GM21447 (cell line): ENCODE measurements around the gene TMEM116.
A peak's percentile ranks its signal among the peaks of the same experiment; 100 is the strongest.
"Not testable (repeated sequence)": the region's sequence is repeated elsewhere in the genome, so short reads cannot be mapped to it uniquely, and the experiment has no call there.

Source experiments
- ATAC-seq: cut with Tn5 transposase; IDR thresholded peaks from one replicate; pipeline ENCODE4 v1.9.1; 2021; ENCODE audit not compliant: unreplicated experiment

TMEM116 gene

DNA sequence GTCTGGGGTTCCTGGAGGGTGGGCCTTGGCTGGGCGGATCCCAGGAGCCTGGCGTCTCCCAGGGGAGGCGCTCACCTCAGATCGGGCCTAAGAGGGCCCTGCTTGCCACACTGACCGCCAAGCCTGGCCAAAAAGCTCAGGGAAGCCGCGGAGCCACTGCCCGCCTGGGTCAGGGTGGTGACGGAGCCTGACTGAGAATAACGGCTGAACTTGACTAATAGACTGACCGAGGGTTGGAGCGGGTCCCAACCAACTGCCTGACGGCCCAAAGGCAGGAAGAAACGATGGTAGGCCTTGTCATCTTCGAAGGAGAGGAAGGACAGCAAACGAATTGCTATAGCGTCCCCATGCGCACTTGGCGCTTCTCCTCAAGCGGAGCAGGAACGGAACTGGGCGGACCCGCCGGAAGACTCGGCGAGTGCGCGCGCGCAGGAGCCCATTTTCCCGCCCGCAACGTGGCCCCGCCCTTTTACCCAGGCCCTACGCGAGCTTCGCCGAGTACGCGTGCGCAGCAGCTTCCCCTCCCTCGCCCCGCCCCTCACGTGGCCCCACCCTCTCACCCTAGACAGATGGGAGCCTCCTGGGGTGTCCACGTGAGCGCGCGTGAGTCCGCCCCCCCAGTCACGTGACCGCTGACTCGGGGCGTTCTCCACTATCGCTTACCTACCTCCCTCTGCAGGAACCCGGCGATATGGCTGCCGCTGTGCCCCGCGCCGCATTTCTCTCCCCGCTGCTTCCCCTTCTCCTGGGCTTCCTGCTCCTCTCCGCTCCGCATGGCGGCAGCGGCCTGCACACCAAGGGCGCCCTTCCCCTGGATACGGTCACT is at the start of gene TMEM116, which contains the start of gene ERP29:
TMEM116 (minus strand) TSS at position 391 of the 826 bp plus-strand sequence. CDS start 7,895 bp downstream, outside the sequence.
ERP29 (plus strand) TSS at position 652 of the 826 bp plus-strand sequence; CDS start at position 692, 40 bp downstream.
- peak; percentile 58 for ATAC-seq

DNA sequence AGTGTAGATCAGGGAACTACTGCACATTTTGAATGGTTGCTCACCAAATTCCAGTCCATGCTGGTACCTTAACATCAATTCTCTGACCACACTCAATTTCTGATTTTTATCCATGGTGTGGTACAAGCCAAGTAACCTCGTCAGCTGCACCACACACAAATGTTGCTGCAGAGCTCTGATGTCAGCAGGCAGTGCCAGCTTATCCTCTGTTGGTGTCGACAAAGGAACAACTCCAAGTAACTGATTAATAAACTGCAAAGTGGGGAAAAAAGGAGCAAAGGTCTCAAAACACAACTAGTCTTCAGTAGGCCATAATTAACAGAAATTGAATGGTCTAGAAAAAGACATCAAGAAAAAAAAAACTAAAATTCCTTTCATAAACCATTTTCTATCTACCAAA is 48.2 kb upstream of the TMEM116 start:
- no peak for ATAC-seq

DNA sequence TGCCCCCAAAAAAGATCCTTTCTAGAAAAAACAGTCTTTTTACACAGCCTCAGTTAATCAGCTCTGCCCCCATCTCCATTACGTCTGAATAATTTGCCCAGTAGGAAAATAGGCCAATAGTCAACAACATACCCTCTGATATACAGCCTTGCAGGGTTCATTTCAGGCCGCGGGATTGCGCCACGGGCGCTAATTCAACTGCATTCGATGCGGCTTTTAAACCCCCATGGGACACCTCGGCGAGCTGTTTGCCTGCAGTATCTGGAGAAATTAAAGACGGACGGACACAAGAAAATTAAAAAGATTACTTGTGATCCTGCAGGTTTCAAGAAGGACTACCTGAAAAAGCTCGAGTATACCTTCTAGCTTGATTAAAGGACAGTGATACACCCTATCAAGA is 36.4 kb upstream of the TMEM116 start:
- no peak for ATAC-seq

DNA sequence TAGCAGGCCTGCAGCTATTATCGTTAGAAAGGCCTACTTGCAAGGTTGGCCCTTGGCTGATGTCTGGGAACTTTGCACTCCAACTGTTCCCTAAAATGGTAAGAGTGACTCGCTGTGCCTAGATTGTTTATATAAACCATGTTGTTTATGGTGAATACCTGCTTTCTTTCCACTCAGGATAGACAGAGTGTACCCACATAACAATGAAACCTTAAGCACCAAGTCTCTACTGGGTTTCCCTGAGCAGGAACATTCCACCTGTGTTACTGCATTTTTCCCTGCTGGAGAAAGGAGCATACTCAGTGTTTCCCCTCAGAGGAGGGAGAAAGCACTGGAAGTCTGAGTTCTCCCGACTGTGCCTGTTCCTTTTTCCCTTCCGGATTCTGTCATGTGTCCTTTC is 33.0 kb upstream of the TMEM116 start:
- ATAC-seq, result no peak

DNA sequence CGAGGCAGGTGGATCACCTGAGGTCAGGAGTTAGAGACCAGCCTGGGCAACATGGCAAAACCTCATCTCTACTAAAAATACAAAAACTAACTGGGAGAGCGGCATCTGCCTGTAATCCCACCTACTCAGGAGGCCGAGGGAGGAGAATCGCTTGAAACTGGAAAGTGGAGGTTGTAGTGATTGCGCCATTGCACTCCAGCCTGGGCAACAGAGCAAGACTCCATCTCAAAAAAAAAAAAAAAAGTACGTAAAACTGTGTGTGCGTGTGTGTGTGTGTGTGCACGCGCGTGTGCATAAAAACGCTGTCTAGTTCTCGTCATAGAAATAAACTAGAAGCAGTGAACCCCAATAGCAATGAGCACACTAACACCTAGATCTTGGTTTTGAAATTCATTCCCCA is 23.6 kb upstream of the TMEM116 start:
- not testable (repeated sequence) for ATAC-seq

DNA sequence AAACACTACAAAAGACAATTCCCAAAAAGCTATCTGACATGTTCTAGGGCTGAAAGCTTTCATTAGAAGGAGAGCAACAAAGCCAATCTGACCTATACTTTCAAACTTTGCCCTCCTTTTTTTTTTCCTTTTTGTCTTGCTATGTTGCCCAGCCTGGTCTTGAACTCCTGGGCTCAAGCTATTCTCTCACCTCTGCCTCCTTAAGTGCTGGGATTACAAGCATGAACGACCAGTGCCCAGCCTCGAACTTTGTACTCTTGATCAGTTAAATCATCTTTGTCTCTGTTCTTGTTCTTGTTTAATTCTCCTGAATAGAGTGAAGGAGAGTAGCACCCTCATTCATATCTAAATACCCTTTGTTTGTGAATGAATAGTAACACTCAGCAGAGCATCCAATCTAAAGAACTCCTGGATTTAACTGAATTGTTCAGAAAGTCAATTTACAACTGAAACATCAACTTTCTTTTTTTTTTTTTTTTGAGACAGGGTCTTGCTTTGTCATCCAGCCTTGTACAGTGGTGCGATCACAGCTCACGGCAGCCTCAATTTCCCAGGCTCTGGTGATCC is 22.3 kb upstream of the TMEM116 start:
- no peak for ATAC-seq

DNA sequence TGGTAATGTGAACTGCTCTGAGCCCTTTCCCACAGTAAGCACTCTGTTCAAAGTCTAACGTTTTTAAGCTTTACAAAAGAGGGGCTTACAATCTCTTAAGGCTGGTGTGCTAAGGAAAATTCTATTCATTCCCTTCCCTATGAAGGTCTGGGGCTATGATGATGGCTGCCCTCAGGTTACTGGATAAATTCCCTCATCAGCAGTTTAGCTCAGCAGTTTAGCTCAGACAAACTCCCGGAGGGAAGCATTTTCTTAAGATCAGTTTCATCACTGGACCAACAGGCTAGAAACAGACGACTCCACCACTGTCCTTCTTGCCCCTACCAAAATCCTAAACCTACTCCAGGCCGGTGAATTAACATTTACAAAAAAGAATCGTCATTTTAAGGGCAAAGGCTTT is 19.3 kb upstream of the TMEM116 start:
- no peak for ATAC-seq

DNA sequence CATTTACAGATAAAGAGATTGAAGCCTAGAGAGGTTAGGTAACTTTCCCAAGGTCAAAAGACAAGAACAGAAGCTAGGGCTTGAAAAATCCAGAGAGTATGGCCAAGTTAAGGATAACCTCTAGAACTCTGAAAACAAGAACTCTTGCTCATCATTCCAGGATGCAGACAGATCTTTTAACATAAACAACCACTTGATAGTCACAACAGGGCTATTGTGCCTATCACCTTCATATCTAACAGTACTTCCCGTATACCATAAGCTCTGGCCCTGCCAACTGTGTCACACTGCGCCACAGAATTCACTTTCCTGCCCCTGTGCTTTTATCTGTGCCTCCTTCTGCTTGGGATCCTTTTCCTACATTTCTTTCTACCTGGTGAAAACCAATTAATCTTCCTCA is 18.5 kb upstream of the TMEM116 start:
- ATAC-seq, result no peak

DNA sequence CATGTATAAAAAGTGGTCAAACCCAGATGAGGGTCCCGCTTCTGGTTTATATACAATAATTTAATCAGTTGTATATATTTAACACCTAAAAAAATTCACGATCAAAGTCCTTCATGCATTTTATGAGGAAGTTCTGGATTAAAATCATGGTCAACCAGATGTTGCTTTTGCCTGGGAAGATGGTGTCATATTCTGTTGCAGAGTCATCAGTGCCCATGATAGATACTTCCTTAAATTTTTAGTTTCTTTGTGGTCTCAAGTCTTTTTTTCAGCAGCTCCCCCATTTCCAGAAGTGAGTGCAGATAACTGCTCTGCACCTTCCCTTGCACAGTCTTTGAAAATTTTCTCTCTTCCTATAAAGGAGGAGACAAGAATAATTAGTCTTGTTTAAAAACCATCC is 16.3 kb upstream of the TMEM116 start:
- ATAC-seq, result no peak

DNA sequence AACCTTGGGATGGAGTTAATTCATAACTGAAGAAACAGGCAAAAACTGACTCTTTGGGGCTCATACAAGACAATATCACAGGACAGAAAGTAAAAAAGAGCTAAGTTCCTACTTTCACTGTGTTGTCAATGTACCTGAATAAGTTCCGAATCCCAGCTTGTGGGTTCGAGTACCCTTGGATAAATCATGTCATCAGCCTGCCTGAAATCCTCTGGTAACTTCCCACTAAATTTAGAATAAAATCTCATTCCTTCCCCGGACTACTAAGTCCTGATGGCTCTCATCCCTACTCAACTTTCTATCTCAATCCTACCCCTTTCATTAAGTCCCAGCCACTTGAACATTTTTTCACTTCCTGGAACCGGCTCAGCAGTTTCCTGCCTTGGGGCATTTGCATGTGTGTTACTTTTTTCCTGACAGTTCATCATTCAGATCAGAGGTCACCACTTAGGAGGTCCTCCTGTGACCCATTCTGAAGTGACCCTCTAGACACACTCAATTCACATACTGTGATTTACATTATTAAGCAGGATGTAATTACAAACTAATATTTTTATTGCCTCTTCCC is 12.9 kb upstream of the TMEM116 start:
- ATAC-seq, result no peak

DNA sequence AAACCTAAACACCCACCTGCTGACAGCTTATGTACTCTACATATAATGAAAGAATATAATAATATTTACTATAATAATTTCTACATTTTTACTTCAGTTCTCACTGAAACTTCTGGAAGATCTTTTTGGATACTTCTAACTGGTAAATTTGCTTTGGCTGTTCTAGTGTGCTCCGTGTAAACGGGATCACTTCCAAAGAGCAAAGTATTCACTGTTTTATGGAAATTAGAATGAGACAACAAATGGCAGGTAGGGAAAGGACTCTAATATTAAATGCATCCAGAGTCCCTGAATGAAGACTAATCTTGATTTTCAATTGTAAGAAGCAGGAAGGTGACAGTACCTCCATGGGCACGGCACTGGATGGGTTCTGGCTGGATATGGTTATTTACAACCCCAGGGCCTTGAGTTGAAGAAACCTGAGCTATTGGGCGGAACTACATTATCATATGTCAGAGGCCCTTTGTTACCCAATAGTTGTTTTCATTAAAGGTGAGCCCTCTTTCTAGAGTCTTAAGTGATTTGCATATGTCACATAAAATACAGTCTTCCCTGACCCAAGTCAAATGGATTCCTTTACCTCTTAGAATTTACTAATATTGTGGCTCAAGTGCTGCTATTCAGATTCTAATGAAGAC is 10.9 kb upstream of the TMEM116 start:
- no peak for ATAC-seq

DNA sequence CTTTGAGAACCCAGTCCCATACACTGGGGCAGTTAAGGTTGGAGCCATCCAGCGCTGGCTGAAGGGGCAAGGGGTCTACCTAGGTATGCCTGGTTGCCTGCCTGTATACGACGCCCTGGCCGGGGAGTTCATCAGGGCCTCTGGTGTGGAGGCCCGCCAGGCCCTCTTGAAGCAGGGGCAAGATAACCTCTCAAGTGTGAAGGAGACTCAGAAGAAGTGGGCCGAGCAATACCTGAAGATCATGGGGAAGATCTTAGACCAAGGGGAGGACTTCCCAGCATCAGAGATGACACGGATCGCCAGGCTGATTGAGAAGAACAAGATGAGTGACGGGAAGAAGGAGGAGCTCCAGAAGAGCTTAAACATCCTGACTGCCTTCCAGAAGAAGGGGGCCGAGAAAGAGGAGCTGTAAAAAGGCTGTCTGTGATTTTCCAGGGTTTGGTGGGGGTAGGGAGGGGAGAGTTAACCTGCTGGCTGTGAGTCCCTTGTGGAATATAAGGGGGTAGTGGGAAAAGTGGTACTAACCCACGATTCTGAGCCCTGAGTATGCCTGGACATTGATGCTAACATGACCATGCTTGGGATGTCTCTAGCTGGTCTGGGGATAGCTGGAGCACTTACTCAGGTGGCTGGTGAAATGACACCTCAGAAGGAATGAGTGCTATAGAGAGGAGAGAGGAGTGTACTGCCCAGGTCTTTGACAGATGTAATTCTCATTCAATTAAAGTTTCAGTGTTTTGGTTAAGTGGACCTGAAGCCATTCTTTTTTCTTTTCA is 9.5 kb upstream of the TMEM116 start:
- no peak for ATAC-seq

DNA sequence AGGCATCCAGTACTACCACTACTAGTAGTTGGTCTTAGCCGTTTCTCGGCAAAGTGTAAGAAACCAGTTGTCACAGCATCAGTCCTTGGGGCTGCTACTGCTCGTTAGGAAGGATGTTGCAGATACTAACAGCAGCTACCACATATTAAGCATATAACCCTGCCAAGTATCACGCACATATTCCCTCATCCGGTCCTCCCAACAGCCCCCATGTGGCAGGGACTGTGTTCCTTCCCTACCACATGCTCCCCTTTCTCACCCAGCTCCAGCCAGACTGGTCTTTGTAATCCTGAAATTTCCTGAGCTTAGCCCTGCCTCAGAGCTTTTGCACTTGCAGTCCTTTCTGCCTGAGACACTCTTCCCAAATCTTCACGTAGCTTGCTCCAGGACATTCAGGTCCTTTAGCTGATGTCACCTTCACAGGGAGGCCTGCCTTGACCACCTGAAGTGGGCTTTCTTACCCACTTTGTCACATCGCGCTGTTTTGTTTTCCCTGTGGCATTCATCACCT is 8.0 kb upstream of the TMEM116 start:
- no peak for ATAC-seq

DNA sequence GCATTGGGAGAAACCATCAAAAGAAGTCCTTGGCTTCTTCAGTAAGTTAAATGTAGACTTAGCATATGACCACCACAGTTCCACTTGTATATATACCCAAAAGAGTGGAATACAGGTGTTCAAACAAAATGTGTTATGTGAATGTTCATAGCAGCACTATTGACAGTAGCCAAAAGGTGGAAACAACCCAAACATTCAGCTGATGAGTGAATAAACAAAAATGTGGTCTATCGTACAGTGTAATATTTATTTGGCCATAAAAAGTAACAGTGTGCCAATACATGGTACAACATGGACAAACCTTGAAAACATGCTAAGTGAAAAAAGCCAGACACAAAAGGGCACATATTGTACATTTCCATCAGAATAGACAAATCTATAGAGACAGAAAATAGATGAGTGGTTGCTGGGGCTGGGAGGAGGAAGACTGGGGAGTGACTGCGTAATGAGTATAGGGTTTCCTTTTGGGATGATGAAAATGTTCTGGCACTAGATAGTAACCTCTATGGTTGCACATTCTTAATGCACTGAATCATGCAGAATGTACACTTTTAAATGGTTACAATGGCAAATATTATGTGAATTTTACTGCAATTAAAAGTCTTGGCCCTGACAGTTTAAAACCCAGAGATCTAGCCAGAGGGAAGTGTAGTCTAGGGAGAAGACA is 5.7 kb upstream of the TMEM116 start:
- no peak for ATAC-seq

DNA sequence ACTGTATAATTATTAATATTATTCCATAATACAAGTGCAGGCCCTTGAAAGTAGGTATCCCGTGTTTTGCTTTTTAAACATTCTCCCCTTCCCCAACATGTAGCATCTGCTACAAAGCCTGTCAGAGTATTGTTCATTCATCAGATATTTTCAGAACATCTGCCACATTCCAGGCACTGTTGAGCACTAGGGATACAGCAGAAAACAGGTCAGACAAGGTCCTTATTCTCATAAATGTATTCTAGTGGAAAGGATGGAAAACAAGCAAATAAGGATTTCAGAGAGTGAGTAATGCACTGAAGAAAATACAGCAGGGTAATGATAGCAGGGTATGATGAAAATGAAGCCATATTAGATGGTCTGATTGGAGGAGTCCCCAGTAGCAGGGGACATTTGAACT is 4.1 kb upstream of the TMEM116 start:
- ATAC-seq, result no peak

DNA sequence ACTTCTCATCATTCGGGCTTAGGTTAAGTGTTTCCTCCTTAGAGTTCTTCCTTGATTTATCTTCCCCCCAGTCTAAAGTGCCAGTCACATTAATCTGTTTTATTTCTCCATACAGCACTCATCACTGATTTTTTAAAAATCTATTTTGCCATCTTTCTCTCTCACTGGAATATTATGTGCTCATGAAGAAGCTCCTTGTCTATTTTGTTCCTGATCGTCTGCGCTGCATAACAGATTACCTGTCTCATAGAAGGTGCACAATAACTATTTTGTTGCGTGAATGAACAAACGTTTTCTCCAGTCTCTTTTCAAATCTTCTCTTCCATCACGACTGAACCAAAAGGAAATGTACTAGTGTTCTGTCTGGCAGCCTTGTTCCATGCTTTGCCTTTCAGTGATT is 3.0 kb upstream of the TMEM116 start:
- ATAC-seq, result no peak

DNA sequence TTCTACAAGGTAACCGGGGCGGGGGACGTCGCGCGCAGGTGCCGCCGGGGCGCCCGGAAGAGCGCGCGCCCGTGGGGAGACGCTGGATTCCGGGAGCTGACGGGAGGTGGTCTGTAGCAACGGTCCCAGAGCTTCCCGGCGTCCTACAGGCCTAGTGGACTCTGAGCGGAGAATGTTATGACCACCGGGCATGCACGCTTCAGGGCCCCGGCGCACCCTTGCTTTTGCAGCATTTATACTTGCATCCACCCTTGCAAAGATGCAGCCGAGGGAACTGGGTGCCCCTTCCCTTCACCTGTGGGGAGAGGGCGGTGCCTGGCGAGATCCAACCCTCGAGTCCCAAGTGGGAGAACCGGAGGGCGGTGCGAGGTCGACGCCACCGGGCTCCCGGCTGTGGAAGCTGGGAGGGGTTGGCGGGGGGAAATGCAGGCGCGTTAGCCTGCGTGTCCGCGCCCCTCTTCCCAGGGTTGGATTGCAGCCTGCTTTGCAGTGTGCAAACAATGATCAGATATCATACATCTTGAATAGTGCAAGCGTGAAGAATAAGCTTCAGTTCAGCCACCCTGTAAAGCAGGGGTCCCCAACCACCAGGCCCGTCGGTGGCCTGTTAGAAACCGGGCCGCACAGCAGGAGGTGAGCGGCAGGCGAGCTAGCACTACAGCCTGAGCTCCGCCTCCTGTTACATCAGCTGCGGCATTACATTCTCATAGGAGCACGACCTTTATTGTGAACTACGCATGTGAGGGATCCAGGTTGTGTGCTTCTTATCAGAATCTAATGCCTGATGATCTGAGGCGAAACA is 837 bp upstream of the TMEM116 start:
- peak; percentile 27 for ATAC-seq

DNA sequence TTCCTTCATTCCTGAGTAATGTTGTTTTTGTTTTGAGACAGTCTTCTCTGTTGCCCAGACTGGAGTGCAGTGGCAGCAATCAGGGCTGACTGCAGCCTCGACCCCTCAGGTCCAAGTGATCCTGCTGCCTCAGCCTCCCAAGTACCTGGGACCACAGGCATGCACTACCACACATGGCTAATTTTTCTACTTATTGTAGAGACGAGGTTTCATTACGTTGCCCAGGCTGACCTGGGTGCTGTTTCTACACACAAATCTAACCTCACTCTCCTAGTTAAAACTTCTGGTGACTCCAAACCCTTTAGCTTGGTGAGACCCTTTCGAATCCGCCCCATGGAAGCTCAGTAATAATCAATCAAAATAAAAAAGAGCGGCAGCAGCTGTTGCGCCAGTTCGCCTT is 1.3 kb downstream of the TMEM116 start:
- ATAC-seq, result no peak
